ENCODE measurements around the gene FAM171A1.

- TF ChIP-seq REST (IDR thresholded peaks at IDR 0.05; ENCODE audit: low read depth, low read length) (no peak), CTCF (IDR thresholded peaks at IDR 0.05) (no peak), POLR2AphosphoS5 (IDR thresholded peaks at IDR 0.05; ENCODE audit: low read depth, low read length) (no peak), SMC3 (IDR thresholded peaks at IDR 0.05; ENCODE audit: low read depth, low read length) (no peak)
- TF ChIP-seq, protein P1, sequence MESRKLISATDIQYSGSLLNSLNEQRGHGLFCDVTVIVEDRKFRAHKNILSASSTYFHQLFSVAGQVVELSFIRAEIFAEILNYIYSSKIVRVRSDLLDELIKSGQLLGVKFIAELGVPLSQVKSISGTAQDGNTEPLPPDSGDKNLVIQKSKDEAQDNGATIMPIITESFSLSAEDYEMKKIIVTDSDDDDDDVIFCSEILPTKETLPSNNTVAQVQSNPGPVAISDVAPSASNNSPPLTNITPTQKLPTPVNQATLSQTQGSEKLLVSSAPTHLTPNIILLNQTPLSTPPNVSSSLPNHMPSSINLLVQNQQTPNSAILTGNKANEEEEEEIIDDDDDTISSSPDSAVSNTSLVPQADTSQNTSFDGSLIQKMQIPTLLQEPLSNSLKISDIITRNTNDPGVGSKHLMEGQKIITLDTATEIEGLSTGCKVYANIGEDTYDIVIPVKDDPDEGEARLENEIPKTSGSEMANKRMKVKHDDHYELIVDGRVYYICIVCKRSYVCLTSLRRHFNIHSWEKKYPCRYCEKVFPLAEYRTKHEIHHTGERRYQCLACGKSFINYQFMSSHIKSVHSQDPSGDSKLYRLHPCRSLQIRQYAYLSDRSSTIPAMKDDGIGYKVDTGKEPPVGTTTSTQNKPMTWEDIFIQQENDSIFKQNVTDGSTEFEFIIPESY (IDR thresholded peaks at IDR 0.05; ENCODE audit: borderline replicate concordance, low read depth): no peak
These were observed 146.1 kb downstream of the FAM171A1 start for GRCh38 chr10:15224948-15225347.
